NCI-H1436 treated with DMSO at 0.1 percent for 48 hours (cell line): ENCODE data around the gene HPSE2.

Experiments used
- DNase-seq: peaks from one replicate; lab custom pipeline; 2025; lab: John Stamatoyannopoulos, UW

The HPSE2 gene

DNA sequence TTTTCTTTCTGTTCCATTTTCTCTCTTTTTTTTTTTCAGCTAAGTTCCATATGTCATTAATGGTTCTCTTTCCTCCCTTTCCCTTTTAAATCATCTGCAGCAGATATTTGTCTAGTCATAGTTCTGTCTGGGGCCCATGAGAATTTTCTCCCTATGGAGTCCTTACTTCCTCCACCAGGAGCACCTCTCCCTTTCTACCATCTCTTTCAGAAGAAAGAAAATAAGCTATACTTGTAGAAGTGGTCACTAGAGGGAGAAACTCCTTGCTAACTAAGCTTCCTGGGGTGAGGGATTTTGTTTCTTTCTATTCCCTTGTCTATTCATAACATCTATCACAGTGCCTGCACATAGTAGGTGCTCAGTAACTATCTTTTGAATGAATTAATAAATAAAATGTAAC is 558.8 kb downstream of the HPSE2 start:
- DNase-seq = no peak

DNA sequence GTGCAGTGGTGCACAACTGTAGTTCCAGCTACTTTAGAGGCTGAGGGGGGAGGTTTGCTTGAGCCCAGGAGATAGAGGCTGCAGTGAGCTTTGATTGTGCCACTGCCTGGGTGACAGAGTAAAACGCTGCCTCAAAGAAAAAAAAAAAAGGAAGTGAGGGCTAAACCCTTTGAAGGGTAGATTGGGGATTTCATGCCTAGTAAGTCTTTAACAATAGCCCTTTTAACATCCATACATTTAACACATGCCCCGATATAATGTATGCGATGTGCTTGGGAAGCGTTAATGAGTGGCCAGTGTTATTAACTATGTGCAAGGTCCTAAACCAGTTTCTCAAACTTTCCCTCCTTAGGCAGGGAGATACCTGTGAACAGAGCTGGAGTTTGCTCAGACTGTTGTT is 559.8 kb downstream of the HPSE2 start:
- no peak for DNase-seq

DNA sequence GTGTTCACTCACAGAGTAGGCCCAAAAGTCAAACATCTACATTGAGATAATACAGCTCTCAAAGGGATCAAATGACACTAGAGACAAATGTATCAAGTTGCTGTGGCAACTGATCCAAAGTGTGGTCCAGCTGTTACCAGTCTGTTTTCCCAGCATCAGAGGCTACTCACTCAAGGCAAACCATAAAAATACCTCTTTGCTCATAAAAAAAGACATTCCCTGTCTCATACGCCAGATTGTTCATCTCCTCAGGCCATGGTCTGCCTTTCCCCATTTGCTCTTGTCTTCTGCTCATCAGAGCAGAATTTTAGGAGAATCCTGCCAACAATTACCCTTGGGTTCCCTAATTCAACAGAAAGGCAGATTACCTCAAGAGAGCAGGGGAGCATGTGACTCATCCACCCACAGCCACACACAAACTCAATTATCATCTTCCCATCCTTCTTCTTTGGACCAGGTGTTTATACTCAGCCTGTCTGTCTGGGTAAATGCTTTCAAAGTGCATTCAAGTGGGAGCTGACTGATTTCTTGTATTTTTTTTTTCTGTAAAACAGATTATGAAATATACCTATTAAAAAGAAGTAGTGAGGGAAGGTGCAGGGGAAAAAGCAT is 562.4 kb downstream of the HPSE2 start:
- DNase-seq = no peak

DNA sequence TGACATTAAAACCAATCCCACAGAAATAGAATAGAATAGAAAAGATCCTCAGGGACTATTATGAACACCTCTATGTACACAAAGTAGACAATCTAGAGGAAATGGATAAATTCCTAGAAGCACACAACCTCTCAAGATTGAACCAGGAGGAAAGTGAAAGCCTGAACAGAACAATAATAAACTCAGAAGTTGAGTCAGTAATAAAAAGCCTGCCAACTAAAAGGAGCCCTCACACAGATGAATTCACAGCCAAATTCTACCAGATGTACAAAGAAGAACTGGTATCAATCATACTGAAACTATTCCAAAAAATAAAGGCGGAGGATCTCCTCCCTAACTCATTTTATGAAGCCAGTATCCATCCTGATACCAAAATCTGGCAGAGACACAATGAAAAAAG is 568.6 kb downstream of the HPSE2 start:
- DNase-seq = no peak

DNA sequence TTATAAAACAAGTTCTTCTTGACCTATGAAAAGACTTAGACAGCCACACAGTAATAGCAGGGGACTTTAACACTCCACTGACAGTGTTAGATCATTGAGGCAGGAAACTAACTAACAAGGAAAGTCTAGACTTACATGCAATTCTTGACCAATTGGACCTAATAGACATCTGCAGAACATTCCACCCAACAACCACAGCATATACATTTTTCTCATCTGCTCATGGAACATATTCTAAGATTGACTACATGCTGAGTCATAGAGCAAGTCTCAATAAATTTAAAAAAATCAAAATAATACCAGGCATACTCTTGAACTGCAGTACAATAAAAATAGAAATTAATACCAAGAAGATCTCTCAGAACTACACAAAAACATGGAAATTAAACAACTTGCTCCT is 569.4 kb downstream of the HPSE2 start:
- no peak for DNase-seq

DNA sequence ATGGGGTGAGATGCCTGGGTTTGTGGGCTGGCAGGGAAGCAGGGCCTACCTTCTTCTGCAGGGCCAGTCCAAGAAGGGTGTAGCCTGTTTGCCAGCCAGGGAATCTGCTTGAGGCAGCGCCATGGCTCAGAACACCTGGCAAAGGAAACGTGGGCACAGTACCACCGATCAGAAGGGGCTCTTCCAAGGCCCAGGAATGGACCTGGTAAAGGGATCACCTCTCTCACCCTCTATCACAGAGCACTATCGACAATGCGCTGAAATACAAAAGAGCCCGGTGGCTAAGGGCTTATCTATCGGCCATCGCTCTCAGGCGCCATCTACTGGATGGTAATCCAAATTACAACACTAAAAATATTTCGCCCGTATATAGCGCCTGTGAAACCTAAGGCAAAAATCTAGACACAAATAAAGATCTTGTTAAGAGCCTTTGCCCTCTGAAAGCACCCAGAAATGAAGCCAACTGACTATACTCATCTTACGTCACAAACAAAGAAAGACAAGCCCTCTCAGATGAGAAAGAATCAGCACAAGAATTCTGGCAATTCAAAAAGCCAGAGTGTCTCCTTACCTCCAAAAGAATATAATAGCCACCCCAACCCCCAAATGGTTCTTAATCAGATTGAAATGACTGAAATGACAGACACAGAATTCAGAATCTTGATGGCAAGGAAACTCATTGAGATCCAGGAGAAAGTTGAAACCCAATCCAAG is 571.2 kb downstream of the HPSE2 start:
- DNase-seq = no peak

DNA sequence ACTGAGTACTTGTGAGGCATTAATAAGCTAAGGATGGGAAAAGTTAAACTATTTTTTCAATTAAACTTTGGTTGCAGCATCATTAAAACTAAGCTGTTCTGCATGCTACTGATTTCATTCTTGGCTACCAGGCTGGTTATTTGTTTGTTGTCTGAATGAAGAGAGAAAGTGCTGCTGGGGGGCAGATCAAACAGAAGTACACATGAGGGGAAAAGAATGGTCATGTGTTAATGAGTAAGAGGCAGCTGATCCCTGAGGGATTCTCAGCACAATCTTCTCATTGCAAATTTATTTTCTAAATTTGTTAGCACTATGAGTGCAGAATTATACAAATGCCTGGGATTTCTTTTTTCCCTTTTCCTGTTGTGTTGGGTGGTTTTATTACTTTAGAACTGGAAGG is 575.7 kb downstream of the HPSE2 start:
- DNase-seq = no peak

DNA sequence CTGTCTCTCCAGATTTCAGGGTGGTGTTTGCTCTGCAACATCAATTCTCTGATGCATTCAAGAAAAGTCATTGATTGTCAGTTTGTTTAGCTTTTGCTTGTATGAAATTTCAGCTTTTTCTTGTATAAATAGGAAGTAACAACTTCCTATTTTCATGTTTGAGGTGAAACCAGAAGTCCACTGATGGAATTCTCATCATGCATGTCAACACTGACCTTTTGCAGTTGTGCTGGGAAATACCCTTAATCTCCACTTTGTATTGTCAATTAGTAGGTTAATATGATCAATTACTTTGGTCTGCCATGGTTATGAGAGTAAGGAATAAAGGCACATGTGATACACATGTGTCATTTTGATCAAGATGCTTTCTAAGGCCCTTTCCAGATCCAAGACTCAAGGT is 580.2 kb downstream of the HPSE2 start:
- no peak for DNase-seq

DNA sequence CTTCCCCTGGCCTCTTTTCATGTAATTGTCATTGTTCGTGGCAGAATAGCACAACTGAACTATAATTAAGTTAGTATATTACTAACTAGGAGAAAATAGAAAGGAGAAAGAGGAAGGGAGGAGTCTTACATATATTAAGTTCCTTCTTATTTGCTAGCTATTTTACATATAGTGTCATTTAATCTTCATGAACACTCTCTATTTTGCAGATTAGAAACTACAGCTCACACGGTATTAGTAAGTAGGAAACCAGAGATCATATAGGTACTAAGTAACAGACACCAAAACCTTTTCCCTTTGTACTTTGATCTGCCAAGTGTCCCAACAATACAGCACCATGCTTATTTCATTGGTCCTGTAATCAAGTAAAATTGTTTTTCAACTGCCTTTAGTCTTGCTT is 586.5 kb downstream of the HPSE2 start:
- DNase-seq = no peak

DNA sequence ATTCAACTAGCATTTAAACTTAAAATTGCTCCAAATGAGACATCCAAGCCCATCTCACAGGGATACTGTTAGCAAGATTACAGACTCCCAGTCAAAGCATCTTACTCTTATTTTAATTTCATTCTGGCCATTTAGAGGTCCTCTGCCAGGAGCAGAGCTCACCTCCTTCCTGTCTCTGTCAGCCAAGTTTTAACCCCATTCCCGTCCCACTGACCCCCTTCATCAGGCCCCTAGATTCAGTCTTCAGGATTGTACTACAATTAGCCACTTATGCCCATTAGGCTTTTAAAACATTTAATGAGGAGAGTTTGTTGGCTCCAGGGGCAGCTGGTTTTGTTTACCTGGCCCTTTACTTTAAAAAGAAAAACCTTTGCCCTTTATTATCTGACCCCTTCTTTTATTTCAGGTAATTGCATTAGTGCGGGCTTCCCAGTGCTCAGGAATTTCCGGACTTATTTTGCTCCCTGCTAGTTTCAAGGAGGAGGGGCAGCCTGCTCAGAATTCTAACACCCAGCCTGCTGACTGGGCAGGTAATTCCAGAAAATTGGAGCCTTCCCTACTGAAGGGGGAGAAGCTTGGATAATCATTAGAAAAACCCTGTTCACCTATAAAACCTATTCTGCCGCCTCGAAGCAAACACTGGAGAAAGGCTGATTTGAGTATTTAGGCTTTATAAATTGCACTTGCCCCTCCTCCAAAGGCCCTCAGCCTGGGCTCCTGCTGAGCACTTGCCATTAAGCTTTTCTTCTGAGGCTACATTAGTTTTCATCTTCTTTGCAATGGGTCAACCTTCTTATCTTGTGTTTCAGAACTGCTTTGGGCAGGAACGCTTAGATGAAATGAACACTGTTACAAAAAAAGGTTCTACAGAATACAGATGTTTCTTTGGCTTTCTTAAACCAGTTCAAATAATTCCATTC is 588.4 kb downstream of the HPSE2 start:
- no peak for DNase-seq

DNA sequence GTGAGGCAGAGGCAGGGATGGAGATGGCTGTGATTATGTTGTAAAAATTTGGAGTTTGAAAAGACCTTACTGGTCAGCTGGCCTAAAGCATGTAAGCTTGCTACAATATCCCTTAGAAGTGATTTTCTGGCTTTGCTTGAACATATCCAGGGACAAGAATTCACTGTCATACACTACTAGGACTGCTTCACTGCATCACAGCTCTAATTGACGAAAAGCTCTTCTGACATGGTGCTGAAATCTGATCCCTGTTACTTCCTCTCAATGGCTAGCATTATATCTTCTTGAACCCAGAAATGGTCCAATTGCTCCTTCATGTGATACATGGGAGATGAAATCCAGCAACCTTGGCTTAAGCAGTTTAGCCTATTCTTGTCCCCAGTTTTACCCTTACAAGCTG is 591.2 kb downstream of the HPSE2 start:
- no peak for DNase-seq

DNA sequence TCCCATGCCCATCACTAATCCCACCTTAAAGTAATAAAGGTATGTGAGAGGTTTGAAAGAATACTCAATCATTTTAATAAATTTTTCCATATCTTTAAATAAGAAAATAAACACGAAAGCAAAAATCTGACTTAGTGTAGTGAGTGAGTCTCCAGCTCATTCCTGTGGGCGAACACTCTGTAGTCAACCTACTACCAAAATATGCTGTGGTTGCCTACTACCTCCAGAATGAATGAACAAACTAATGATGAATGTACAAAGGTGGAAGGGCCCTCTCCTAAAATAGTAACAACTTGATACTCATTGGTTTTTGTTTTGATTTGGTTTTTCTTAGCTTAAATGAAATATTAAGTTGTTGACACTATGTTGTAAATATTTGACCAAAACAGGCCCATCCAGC is 593.4 kb downstream of the HPSE2 start:
- DNase-seq = no peak

DNA sequence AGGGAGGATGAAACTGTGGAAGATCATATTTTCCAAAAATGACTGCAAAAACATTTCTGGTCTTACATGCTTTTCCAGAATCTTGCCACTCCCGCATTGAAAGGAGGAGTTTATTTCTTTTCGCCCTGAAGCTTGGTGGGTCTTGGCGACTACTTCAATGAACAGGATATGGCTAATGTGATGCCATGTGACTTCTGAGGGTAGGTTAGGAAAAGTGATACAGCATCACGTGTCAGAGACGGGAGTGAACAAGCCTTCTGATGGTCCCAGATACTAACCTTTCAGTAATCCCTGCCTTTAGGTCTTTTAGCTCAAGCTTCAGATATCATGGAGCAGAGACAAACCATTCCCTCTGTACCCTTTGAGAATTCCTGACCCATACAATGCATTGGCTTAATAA is 596.7 kb downstream of the HPSE2 start:
- no peak for DNase-seq

DNA sequence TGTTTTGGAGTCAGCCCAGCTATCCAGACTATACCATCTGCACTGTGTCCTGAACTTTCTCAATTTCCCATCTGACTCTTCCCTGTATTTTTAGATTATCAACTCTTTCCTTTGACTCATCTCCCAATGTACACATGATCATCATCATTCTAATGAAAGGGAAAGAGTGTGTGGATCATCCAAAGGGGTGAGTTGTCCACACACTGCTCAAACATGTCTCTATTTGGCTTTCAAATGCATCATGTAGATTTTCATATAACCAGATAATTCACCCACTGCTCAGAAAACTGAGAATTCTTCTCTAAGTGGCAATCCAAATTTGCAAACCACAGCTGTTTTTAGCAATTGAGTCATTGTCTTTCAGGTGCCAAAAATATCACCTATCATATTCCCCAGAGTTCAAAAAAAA is 598.7 kb downstream of the HPSE2 start:
- DNase-seq = no peak

DNA sequence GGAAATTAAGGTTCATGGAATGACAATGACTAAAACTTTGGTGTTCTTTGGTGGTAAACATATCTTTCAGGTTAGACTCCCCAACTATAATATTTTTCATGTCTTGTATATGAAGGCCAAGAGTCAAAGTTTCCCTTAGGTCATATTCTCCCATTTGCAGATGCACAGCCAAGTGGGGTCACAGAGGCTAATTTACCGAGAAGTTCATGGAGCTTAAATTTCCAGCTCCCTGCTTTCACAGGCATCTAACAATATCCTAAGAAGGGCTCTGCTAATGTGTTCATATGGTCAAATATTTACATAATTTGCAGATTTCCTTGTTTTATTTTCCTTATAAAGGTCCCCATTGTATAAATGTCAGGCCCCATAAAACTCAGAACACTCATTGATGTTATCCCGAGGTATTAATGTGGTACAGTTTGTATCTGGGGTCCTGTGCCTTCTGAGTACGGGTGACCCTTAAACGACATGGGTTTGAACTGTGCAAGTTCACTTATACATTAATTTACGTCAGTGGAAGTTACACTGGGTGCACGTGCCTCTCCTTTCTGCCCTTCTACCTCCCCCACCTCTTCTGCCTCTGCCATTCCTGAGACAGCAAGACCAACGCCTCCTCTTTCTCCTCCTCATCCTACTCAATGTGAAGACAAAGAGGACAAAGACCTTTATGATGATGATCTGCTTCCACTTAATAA is 603.0 kb downstream of the HPSE2 start:
- no peak for DNase-seq

DNA sequence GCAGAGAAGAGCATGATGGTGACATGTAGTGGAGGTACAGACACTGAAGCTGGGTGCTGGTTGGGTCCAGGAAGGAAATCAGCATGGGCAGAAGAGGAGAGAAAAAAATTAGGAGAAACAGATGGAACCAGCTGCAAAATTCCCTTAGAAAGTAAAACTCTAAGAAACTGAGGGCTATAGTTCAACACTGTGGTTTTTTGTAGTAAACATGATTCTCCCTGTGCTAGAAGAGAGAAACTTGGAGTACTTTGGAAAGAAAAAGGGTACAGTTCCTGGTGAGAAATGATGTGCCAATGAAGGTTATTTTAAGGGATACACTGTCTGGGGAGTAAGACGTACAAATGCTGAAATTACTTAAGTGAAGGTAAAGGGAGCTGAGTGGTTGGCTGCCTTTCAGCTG is 607.4 kb downstream of the HPSE2 start:
- no peak for DNase-seq

DNA sequence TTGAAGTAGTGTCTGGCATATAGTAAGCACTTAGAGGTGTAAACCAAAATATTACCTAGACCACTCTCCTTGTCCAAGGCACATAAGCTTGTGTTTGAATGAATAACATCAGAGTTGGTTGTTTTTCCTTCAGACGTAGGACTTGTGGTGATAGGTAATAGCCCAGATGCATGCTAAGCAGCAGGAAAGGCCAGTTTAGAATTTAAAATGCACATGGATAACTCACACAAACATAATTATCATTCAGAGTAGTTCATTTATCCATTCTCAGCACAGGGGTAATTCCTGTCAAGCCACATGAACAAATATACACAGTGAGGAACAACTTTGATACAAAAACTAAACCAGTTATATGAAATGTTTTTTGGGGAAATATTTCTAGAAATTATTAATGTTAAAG is 607.9 kb downstream of the HPSE2 start:
- no peak for DNase-seq

DNA sequence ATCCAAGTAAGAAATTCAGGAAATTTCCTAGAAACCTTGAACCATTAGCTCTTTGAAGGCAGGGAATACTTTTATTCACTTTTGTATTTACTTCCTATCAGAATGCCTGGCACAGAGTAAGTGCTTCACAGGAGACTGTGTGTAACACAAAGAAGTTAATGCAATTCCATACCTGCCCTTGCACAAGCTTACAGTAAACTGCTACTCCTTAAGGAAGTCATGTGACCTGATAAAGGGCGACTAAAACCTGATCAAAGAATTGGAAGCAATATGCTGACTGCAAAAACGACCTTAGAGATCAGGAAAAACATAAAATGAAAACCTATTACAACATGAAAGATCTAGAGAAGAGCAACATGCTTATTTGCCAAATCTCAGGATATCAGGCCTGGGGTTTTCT is 610.7 kb downstream of the HPSE2 start:
- no peak for DNase-seq

DNA sequence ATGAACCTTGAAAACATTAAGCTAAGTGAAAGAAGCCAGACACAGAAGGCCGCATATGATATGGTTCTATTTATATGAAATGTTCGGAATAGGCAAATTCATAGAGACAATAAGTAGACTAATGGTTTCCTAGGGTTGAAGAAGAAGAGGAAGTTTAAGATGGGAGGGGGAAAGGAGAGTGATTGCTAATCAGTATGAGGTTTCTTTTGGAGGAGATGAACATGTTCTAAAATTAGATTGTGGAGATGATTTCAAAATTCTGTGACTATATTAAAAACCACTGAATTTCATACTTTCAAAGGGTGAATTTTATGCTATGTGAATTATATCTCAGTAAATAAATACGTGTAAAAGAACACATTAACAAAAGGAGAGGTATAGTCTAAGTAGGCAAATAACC is 612.5 kb downstream of the HPSE2 start:
- no peak for DNase-seq

DNA sequence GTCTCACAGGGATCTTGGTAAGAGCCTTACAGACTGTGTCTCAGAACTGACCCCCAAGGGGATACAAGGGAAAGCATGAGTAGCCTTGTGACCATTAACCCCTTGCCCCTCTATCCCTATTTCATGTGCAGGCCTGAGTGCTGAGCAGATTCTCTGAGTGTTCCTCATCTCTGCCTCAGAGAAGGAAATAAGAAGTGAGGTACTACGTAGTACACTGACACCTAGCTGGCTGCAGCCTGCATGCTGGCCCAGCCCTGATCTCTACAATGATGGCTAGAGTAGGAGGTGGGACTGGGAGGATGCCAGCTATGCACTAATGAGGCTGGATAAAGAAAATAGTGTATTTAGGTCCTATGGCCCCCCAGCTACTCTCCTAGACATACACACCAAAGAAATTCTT is 614.0 kb downstream of the HPSE2 start:
- DNase-seq = no peak

DNA sequence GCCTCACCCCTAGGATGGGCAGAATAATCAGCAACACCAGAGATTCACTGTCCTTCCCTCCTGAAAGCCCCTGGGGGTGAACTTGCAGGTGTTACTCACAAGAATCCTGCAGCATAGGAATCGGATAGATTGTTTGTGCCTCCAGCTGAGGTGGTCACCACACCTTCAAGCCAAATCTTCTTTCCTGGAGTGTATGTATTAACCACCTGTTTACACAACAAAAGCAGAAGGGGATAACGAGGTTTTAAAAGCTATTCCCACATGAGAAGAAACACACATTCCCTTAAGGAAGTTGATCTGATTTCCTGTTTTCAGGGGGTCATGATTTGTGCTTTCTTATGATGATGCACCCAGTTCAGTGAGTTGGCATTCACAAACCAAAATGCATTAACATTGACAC is 615.1 kb downstream of the HPSE2 start:
- DNase-seq = no peak

DNA sequence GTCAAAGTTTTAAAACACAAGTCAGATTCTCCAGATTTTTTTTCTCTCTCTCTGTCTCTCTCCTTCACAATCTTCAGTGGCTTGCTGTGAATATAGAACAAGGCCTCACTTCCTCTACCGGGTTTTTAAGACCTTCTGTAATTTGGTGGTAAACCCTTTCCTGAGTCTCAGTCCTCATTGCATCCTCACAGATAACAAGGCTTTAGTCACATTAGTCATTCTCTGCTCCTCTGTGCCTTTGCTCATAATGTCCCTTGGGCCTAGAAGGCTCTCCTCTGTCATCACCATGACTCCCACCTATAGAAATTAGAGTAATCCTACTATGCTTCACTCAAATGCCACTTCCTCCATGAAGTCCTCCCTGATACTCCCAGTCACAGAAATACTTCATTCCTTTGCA is 616.2 kb downstream of the HPSE2 start:
- DNase-seq = no peak
